GM12892 (cell line): ENCODE data around the gene CPED1.
"Not testable (repeated sequence)": the region's sequence is repeated elsewhere in the genome, so short reads cannot be mapped to it uniquely, and the experiment has no call there.

Experiments used
- POLR2A ChIP-seq: IDR thresholded peaks from 2 replicates; pipeline ENCODE4 v1.6.1; 2011; ENCODE audit warnings: low read depth, low read length, control low read depth
- POLR2AphosphoS5 ChIP-seq: IDR thresholded peaks from 2 replicates; pipeline ENCODE4 v1.6.1; 2011; ENCODE audit warnings: low read depth, low read length, control low read depth

DNA sequence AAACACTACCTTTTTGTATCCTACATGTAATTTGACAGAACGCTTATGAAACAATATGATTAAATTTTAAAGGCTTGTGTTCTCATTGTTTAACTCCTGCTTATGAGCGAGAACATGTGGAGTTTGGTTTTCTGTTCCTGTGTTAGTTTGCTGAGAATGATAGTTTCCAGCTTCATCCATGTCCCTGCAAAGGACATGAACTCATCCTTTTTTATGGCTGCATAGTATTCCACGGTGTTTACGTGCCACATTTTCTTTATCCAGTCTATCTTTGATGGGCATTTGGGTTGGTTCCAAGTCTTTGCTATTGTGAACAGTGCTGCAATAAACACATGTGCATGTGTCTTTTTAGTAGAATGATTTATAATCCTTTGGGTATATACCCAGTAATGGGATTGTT, 16.5 kb downstream of the CPED1 start:
- not testable (repeated sequence) for TF ChIP-seq POLR2A, POLR2AphosphoS5
